Measurements from ENCODE around the gene CELA2A.
"Not testable (repeated sequence)": the region's sequence is repeated elsewhere in the genome, so short reads cannot be mapped to it uniquely, and the experiment has no call there.

CELA2A gene

DNA sequence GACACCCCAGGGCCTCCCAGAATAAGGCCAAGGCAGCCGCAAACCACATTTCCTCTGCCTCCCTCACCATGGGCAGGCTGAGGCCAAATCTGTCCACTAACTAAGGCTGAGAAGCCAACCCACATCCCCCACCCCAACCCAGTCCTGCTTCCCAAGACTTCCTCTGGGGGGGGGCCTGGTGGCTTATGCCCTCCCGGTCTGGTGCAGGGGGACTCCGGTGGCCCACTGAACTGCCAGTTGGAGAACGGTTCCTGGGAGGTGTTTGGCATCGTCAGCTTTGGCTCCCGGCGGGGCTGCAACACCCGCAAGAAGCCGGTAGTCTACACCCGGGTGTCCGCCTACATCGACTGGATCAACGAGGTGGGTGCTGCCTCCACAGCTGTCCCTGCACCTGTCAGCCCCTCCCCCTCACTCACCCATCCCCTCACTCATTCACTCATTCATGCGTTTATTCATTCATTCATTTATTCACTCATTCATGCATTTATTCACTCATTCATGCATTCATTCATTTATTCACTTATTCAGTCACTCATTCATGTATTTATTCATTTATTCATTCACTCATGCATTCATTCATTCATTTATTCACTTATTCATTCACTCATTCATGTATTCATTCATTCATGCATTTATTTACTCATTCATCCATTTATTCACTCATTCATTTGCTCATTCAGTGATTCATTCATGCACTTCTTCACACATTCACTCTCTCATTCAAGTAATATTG is 11.0 kb upstream of the CELA2A start:
- no peak for DNase-seq (ENCODE audit: low spot score)

DNA sequence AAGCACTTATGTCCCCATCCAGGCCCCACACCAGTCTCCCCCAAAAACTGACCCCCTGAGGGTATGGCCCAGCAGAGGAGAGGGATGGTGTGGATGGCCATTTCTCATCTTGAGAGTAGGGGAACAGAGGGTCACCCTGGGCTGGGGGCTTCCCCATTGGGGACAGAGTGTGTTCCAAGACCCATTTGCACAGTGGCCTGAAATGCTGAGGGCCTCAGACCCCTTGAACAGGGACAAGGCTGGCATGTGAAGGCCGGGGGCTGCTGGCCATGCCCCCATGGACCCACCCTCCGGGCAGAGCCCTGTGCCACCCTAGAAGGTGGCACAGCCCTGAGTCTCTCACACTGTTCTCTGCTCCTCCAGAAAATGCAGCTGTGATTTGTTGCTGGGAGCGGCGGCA is 10.3 kb upstream of the CELA2A start:
- DNase-seq (ENCODE audit: low spot score), result no peak

DNA sequence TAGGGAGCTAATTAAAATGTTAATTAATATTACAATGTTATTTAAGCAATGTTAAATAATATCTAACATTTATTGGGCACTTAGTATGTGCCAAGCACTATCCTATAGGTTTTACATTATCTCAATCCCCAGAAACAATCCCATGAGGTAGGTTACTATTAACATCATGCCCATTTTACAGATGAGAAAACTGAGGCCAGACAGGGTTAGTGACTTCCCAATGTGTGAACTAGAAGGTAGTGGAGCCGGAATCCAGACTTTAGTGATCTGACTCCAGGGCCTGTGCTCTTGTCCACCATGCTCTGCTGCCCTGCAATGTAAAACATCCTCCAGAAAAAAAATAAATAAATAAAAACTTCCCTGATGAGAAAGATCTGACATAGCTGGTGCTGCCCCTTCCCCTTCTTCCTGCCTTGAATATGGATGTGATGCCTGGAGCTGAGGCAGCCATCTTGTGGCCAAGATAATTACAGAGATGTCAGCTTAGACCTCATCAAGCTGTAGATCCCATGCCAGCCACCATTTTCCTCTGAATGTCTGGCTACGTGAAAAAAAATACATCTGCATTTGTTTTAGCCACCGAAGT is 7.6 kb upstream of the CELA2A start:
- DNase-seq (ENCODE audit: low spot score), result no peak

DNA sequence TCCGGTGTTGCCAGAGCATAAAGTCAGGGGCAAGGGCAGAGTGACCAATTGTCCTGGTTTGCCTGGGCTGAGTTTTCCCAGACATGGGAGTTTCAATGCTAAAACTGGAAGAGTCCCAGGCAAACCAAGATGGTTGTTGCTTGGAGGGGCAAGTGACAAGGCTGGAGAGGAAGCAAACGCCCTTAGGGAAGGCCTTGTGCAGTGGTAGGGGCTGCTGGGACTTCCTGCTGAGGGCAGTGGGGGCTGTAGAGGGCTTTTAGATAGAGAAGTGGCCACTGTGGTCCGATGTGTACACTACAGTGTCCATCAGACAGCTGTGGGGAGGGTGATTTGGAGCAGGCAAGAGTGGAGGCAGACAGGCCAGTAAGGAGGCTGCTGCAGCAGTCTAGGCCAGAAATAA is 7.0 kb upstream of the CELA2A start:
- no peak for DNase-seq (ENCODE audit: low spot score)

DNA sequence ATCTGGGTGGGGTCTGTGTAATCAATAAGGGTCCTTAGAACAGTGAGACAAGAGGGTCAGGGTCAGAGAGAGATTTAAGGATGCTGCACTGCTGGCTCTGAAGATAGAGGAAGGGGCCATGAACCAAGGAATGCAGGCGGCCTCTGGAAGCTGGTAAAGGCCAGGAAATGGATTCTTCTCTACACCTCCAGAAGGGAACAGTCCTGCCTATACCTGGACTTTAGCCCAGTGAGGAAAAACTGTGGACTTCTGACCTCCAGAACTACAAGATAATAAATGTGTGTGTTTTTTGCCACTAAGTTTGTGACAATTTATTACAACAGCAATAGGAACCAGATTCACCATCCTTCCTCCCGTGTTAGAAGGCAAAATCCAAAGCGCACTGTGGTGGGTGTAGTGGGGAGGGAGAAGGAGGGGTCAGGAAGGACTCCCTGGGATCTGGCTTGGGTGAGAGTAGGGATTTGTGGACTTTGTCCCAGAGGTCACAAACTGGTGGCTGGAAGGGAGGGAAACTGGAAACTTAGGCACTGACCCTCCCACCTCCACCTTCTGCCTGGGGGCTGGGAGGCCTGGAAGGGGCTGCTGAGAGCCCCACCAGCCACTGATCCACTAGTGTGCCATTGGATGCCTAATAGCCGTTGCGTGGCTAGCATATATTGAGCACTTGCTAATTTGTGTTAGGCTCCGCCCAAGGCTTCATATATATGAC is 5.4 kb upstream of the CELA2A start:
- DNase-seq (ENCODE audit: low spot score), result no peak

DNA sequence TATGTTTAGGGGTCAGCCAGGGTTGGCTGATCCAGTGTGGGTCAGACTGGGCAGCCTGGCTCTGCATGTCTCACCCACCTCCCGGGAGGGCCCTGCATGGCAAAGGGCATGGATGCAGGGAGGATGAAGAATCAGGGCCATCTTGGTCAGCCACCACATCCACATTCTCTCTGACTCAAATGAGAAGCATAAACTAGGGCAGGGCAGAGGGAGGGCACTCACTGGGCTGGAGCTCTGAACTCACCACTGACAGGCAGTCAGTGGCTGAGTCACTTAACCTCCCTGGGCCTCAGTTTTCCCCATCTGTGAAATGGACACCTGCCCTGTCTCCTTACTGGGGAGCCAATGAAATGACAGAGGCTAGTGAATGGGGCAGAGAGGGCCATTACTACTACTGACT is 4.3 kb upstream of the CELA2A start:
- no peak for DNase-seq (ENCODE audit: low spot score)

DNA sequence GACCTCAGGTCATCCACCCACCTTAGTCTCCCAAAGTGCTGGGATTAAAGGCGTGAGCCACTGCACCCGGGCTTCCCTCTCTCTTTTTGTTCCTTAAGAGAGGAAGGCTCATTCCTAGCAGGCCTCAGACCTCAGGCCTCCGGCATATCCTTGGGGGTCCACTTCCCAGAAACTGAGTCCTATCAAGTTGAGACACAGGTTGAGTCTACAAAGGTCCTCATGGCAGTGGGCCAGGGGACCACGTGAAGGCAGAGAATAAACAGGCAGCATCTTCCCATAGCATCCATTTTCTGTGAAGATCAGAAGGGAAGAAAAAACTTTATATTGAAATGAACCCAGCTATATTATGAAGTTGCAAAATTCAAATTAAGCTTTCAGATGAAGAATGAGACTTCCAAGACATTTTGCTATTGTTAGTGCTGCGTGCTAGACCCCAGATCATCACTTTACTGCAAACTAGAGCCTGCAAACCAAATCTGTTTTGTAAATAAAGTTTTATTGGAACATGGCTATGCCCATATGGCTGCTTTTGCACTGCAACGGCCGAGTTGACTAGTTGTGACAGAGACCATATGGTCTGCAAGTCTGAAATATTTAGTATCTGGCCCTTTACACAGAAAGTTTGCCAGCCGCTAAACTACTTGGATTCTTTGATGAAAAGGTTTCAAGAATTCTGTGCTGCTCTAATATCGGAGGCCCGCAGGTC is 3.5 kb upstream of the CELA2A start:
- DNase-seq (ENCODE audit: low spot score), result no peak

DNA sequence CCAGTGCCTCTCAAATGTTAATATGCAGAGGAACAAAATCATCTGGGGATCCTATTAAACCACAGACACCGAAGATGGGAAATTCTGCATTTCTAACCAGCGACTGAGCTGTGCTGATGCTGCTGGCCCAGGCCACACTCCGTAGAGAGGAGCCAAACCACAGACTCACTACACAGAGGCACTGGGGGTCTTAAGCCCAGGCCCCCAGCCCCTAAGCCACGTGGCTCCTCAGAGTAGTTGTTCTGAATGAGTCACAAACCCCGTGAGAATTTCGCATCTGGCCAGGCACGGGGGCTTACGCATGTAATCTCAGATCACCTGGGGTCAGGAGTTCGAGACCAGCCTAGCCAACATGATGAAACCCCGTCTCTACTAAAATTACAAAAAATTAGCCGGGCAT is 2.8 kb upstream of the CELA2A start:
- DNase-seq (ENCODE audit: low spot score), result no peak

DNA sequence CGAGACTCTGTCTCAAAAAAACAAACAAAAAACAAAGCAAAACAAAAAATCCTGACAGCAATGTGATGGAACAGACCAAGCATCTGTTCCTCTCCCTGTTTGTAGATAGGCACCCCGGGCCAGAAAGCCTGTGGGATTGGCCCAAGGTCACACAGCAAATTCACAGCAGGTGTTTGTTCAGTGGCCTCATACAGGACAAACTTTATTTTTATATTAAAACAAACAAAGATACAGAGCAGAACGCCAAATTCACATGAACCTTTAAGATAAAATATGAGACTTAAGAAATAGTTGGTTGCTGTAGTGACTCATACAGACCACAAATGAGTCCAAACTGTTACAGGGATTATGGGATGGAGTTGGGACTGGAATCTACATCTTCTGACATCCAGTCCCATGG is 2.3 kb upstream of the CELA2A start:
- DNase-seq (ENCODE audit: low spot score), result no peak

DNA sequence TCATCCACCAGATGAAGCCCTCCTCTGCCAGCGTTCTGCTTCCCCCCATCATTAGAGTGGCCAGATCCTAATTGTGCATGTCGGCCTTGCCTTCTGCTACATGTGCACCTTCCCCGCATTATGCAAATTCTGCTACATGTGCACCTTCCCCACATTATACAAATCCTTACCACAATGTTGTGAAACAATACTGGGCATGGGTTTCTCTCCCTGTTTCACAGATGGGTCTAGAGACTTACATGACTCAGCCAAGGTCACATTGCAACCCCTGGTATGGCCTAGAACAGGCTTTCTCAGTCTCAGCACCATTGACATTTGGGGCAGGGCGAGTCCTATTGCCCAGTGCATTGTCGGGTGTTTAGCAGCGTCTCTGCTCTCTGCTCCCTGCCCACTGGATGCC is 1.0 kb upstream of the CELA2A start:
- DNase-seq (ENCODE audit: low spot score), result no peak

DNA sequence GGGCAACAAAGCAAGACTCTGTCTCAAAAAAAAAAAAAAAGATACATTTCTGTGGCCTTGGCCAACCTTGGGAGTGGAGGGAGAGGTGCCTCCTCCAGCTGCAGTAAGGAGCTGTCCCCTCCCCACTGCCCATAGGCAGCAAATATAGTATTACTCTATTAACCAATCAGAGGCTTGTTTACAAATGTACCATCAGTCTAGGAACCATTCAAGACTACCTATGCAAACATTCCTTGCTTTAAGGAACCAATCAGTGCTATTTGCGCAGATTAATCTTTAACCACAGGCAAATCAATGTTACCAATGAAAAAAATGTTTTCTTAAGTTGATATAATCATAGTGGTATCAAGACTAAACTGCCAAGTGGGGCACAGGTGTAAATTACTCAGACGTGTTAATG is 1.1 kb downstream of the CELA2A start:
- DNase-seq (ENCODE audit: low spot score), result no peak

DNA sequence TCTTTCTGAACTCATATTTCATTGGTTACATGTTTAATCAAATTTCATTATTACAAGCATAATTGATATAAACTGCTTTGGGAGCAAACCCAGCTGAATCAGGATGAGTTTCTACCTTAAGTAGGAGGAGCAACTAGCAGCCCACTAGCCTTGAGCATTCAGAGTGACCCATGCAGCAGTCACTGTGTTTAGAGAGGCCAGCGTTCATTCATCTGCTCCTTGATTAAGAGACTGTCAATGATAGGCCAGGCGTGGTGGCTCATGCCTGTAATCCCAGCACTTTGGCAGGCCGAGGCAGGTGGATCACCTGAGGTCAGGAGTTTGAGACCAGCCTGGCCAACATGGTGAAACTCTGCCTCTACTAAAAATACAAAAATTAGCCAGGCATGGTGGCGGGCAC is 1.9 kb downstream of the CELA2A start:
- not testable (repeated sequence) for DNase-seq (ENCODE audit: low spot score)

DNA sequence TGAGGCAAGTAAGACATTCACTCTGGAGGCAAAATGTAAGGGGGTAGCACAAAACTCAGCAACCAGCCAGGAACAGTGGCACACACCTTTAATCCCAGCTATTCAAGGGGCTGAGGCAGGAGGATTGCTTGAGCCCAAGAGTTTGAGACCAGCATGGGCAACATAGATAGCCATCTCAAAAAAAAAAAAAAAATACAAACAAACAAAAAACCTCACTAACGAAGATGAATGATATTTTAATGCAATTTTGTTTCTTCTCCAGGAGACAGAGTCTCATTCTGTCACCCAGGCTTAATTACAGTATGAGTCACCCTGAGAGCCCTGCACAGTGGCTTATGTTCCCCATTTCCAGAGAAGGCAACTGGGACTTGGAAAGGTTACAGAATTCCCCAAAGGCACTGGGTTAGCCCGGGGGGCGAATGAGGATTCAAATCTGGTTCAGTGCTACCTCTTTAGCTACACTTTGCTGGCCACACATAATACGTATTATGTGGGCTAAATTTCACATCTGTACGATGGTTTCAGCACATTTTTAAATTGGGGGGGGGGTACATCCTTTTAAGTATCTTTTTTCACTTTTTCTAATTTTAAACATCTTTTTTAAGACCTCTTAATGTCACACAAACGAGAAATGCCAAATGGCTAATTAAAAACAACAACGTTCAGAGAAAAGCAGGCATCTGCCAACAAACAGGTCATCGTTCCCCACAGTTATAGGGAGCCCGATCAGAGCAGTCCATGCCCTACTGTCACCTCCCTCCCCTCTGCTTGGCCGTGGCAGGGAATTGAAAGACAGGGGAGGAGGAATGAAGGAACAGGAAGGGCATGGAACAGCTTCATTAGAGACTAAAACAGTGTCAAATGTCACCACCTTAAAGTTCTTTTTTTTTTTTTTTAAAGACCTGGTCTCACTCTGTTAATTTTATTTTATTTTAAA is 3.5 kb downstream of the CELA2A start:
- peak; percentile 31 for DNase-seq (ENCODE audit: low spot score)

DNA sequence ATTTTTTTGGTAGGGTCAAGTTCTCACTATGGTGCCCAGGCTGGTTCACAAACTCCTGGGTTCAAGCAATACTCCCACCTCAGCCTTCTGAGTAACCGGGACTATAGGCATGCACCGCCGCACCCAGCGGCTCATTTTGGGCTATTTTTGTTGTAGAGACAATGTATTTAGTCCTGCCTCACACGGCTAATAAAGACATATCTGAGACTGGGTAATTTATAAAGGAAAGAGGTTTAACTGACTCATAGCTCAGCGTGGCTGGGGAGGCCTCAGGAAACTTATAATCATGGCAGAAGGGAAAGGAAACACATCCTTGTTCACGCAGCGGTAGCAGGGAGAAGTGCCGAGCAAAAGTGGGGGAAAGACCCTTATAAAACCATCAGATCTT is 4.2 kb downstream of the CELA2A start:
- no peak for DNase-seq (ENCODE audit: low spot score)

DNA sequence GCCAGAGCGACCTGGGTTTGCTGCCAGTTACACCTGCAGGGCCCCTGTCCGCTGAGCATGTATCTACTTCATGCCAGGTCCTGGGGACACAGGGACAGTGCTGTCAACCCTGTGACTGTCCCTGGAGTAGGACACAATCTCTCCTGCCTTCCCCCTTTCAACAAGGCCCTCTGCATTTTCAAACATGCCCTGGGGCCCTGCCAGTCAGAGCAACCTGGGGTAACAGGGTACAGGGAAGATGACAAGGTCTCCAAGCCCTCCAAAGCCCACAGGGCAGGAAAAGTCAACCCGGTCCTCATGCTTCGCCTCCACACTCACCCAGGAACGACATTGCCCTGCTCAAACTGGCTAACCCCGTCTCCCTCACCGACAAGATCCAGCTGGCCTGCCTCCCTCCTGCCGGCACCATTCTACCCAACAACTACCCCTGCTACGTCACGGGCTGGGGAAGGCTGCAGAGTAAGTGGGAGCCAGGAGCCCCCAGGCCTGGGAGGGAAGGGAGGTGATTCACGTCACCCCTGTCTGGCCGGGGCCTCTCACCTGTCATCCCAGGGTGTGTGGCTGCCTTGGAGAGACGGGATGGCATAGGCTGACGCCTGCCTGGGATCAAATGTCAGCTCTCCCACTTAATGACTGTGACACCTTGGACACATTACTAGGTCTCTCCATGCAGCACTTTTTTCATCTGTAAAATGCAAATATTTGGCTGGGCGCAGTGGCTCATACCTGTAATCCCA is 6.7 kb downstream of the CELA2A start:
- not testable (repeated sequence) for DNase-seq (ENCODE audit: low spot score)

DNA sequence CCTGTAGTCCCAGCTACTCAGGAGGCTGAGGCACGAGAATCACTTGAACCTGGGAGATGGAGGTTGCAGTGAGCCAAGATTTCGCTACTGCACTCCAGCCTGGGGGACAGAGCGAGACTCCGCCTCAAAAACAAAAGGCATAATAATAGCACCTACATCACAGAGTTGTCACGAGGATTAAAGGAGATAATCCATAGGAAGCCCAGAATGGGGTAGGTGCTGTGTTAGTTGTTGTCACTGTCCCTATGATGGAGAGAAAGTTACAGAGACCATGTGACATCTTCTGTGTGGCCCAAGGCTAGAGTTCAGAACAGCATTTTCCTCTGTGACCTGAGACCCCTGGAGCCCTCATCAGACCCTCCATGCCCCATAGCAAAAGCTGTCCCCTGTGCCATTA is 7.4 kb downstream of the CELA2A start:
- DNase-seq (ENCODE audit: low spot score), result not testable (repeated sequence)

DNA sequence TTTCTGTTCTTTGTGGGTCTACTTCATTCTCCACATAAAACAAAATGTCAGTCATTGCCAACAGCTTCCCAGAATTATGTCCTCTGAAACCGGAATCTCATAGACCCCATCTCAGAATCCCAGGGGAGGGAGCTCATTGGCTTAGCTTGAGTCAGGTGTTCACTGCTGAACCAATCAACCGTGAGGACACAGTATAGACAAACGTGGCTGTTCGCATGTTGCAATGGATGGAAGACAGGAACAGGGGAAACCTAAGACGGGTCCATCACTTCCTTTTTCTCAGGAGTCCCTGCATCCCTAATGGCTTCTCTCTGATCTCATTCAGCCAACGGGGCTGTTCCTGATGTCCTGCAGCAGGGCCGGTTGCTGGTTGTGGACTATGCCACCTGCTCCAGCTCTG is 9.1 kb downstream of the CELA2A start:
- DNase-seq (ENCODE audit: low spot score), result no peak

DNA sequence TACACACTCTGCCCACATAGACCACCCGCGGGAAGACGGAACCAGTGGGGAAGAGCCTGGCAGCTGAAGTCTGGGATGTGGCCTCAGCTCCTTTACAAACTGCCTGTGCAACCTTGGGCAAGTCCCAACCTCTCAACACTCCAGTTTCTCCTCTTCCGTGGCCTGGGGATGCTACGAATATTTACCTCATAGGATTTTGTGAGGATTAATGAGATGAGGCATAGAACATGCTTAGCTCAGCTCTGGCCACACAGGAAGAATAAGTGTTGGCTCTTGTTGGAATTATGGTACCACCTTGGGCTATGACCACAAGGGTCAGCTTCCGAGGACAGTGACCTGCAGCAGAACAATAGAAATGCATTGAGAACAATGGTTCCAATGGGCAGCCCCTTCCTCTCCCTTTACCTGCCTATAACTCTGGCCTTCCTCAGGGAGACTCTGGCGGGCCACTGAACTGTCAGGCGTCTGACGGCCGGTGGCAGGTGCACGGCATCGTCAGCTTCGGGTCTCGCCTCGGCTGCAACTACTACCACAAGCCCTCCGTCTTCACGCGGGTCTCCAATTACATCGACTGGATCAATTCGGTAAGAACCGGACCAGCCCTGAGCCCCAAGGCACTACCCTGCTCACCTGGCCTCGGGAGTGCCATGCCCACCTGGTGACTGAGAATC is 10.6 kb downstream of the CELA2A start:
- not testable (repeated sequence) for DNase-seq (ENCODE audit: low spot score)

DNA sequence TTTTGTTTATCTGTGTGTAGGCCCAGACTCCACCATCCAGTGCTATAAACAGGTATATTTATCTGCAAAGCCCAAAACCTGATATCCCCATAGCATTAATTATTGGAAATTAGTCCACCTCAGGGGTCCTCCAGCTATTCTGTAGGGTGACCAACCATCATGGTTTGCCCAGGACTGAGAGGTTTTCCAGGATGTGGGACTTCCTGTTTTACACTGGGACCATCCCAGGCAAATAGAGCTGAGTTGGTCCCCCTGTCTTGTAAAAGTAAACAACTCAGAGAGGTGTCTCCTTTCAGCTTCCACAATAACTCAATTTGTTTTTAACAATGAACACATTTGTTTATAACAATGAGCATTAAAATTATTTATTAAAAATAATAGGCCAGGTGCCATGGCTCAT is 11.6 kb downstream of the CELA2A start:
- DNase-seq (ENCODE audit: low spot score), result no peak

DNA sequence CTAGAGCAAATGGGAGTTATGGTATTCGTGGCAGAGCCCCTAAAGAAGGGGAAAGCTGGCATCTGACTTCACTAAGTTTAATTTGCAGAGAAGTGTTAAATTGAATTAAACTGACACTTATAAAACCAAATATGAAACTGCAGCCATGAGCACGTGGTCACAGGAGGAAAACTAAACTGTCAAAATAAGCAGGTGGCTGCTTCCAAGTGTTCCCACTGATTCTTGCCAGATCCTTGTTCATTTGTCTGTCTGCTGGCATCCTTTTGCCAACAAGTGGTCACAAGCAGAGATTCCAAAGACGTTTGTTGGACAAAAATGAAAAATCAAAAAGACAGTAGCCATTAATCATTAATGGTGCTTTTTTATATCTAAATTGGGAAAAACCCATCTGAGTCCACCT is 12.8 kb downstream of the CELA2A start:
- no peak for DNase-seq (ENCODE audit: low spot score)

Measured in COLO829 (cell line).